Ectodermal cell (in vitro differentiated cells): ENCODE data around the gene PLA2G12B.
"Not testable (repeated sequence)": the region's sequence is repeated elsewhere in the genome, so short reads cannot be mapped to it uniquely, and the experiment has no call there.

ENCODE experiments used
- H3K27ac ChIP-seq: 2 replicates; pipeline ENCODE4 v1.7.0; 2013; ENCODE audit warnings: mild to moderate bottlenecking, low read depth, low read length; ENCODE audit not compliant: insufficient read depth, poor library complexity, severe bottlenecking
- H3K27me3 ChIP-seq: 2 replicates; pipeline ENCODE4 v1.7.0; 2013; ENCODE audit warnings: mild to moderate bottlenecking, low read length; ENCODE audit not compliant: insufficient read depth, control insufficient read depth, poor library complexity, severe bottlenecking
- H3K36me3 ChIP-seq: one replicate; pipeline ENCODE4 v1.7.0; 2013; ENCODE audit warnings: low read length; ENCODE audit not compliant: control insufficient read depth, insufficient read depth
- H3K4me1 ChIP-seq: one replicate; pipeline ENCODE4 v1.7.0; 2013; ENCODE audit warnings: low read length; ENCODE audit not compliant: control insufficient read depth, insufficient read depth
- H3K4me3 ChIP-seq: 2 replicates; pipeline ENCODE4 v1.7.0; 2013; ENCODE audit warnings: low read depth, low read length, control low read depth; ENCODE audit not compliant: insufficient read depth
- H3K9me3 ChIP-seq: 2 replicates; pipeline ENCODE4 v1.7.0; 2013; ENCODE audit warnings: mild to moderate bottlenecking, low read length, moderate library complexity; ENCODE audit not compliant: control insufficient read depth
- WGBS, 2 experiments: methylation state at CpG; one replicate each; pipeline ENCODE4 v1.1.7; 2013; ENCODE audit warnings: missing lambda C conversion rate in 2 of 2; 5-methylcytosine and 5-hydroxymethylcytosine counted together

The PLA2G12B gene

GRCh38 chr10:72943498-72944234 lies 10.9 kb downstream of the PLA2G12B start:
- no peak overlapping the region for H3K27ac ChIP-seq
- no peaks in the 10 kb centered on the region for H3K9me3 ChIP-seq
- H3K36me3 ChIP-seq: no peaks in the 10 kb centered on the region
- no peaks in the 10 kb centered on the region for H3K27me3 ChIP-seq
- WGBS, 2 experiments: 90 to 100% methylated on average over 2 of the region's 2 CpGs
- no peak overlapping the region for H3K4me3 ChIP-seq
- no peaks in the 10 kb centered on the region for H3K4me1 ChIP-seq

- Histone ChIP-seq H3K4me1 (no peaks in the 10 kb centered on the region), H3K9me3 (no peaks in the 10 kb centered on the region), H3K4me3 (no peak overlapping the region), H3K27ac (no peak overlapping the region), H3K27me3 (no peaks in the 10 kb centered on the region), H3K36me3 (no peaks in the 10 kb centered on the region)
- WGBS, 2 experiments: 96% methylated on average over 6 of the region's 6 CpGs
Measured at GRCh38 chr10:72935361-72935760, 19.2 kb downstream of the PLA2G12B start.

- Histone ChIP-seq H3K9me3 (no peaks in the 10 kb centered on the region), H3K4me1 (no peaks in the 10 kb centered on the region), H3K27me3 (no peaks in the 10 kb centered on the region), H3K36me3 (no peaks in the 10 kb centered on the region), H3K4me3 (no peak overlapping the region), H3K27ac (no peak overlapping the region)
- WGBS, 2 experiments: 92 to 95% methylated on average over 20 of the region's 20 CpGs
Measured at GRCh38 chr10:72932259-72933015, 22.2 kb downstream of the PLA2G12B start.

- Histone ChIP-seq H3K36me3 (no peaks in the 10 kb centered on the region), H3K9me3 (no peaks in the 10 kb centered on the region), H3K27ac (no peak overlapping the region), H3K27me3 (no peaks in the 10 kb centered on the region), H3K4me1 (no peaks in the 10 kb centered on the region), H3K4me3 (no peak overlapping the region)
- WGBS, 2 experiments: 85 to 91% methylated on average over 2 of the region's 2 CpGs
Measured at GRCh38 chr10:72930276-72930675, 24.3 kb downstream of the PLA2G12B start.

- Histone ChIP-seq H3K9me3 (no peaks in the 10 kb centered on the region), H3K4me1 (no peaks in the 10 kb centered on the region), H3K36me3 (no peaks in the 10 kb centered on the region), H3K27me3 (no peaks in the 10 kb centered on the region), H3K4me3 (no peak overlapping the region), H3K27ac (no peak overlapping the region)
- WGBS, 2 experiments: 93 to 94% methylated on average over 5 of the region's 5 CpGs
Measured at GRCh38 chr10:72928798-72929197, 25.8 kb downstream of the PLA2G12B start.

- Histone ChIP-seq H3K9me3 (no peaks in the 10 kb centered on the region), H3K4me1 (no peaks in the 10 kb centered on the region), H3K4me3 (no peak overlapping the region), H3K27me3 (no peaks in the 10 kb centered on the region), H3K36me3 (no peaks in the 10 kb centered on the region), H3K27ac (no peak overlapping the region)
- WGBS, 2 experiments: 90% methylated on average over 5 of the region's 5 CpGs
Measured at GRCh38 chr10:72927485-72927884, 27.1 kb downstream of the PLA2G12B start.

- Histone ChIP-seq H3K27ac (no peak overlapping the region), H3K4me1 (no peaks in the 10 kb centered on the region), H3K9me3 (no peaks in the 10 kb centered on the region), H3K36me3 (no peaks in the 10 kb centered on the region), H3K4me3 (no peak overlapping the region), H3K27me3 (no peaks in the 10 kb centered on the region)
- 89 to 92% methylated on average over 3 of the region's 3 CpGs for WGBS, 2 experiments
Measured at GRCh38 chr10:72925951-72926465, 28.6 kb downstream of the PLA2G12B start.

- WGBS, 2 experiments: 93 to 94% methylated on average over 13 of the region's 13 CpGs
- Histone ChIP-seq H3K4me3 (no peak overlapping the region), H3K4me1 (no peaks in the 10 kb centered on the region), H3K36me3 (no peaks in the 10 kb centered on the region), H3K27ac (no peak overlapping the region), H3K9me3 (no peaks in the 10 kb centered on the region), H3K27me3 (no peaks in the 10 kb centered on the region)
Measured at GRCh38 chr10:72924351-72924750, 30.3 kb downstream of the PLA2G12B start.

- not testable (repeated sequence) for H3K4me3 ChIP-seq, H3K36me3 ChIP-seq, H3K27me3 ChIP-seq, H3K27ac ChIP-seq, H3K4me1 ChIP-seq, H3K9me3 ChIP-seq
- WGBS, 2 experiments: 86 to 95% methylated on average over 1 of the region's 1 CpG
Measured at GRCh38 chr10:72921147-72921683, 33.4 kb downstream of the PLA2G12B start.

- Histone ChIP-seq H3K4me1 (no peaks in the 10 kb centered on the region), H3K27ac (no peak overlapping the region), H3K27me3 (no peaks in the 10 kb centered on the region), H3K36me3 (no peaks in the 10 kb centered on the region), H3K4me3 (no peak overlapping the region), H3K9me3 (no peaks in the 10 kb centered on the region)
- 91 to 92% methylated on average over 8 of the region's 8 CpGs for WGBS, 2 experiments
Measured at GRCh38 chr10:72918352-72918751, 36.3 kb downstream of the PLA2G12B start.
